NCI-H748 treated with DMSO at 0.1 percent for 48 hours (cell line): ENCODE measurements around the gene ACVRL1.
"Not testable (repeated sequence)": the region's sequence is repeated elsewhere in the genome, so short reads cannot be mapped to it uniquely, and the experiment has no call there.

Experiments
- DNase-seq: peaks from one replicate; lab custom pipeline; 2025; lab: John Stamatoyannopoulos, UW

The ACVRL1 gene

GRCh38 chr12:51874000-51874399, 33.3 kb upstream of the ACVRL1 start:
- no peak for DNase-seq

GRCh38 chr12:51874486-51874885, 32.8 kb upstream of the ACVRL1 start:
- DNase-seq: no peak

GRCh38 chr12:51879102-51879501, 28.2 kb upstream of the ACVRL1 start:
- no peak for DNase-seq

GRCh38 chr12:51883295-51883694, 24.0 kb upstream of the ACVRL1 start:
- DNase-seq: no peak

GRCh38 chr12:51883998-51884675, 23.2 kb upstream of the ACVRL1 start:
- DNase-seq: no peak

- no peak for DNase-seq
Observed at GRCh38 chr12:51884676-51885229, 22.6 kb upstream of the ACVRL1 start.

GRCh38 chr12:51885294-51886020, 21.8 kb upstream of the ACVRL1 start:
- not testable (repeated sequence) for DNase-seq

- no peak for DNase-seq
Observed at GRCh38 chr12:51886021-51886710, 21.1 kb upstream of the ACVRL1 start.

- no peak for DNase-seq
Observed at GRCh38 chr12:51887476-51888315, 19.6 kb upstream of the ACVRL1 start, which contains the start of gene ANKRD33. TSS of gene ANKRD33 (plus strand) at chr12:51888103. CDS start at chr12:51888187, 84 bp downstream.

- DNase-seq: no peak
Observed at GRCh38 chr12:51888316-51889215, 18.7 kb upstream of the ACVRL1 start.

GRCh38 chr12:51889216-51890132, 17.8 kb upstream of the ACVRL1 start:
- no peak for DNase-seq

- no peak for DNase-seq
Observed at GRCh38 chr12:51890133-51890464, 17.2 kb upstream of the ACVRL1 start.

- no peak for DNase-seq
Observed at GRCh38 chr12:51890511-51891171, 16.7 kb upstream of the ACVRL1 start.

- no peak for DNase-seq
Observed at GRCh38 chr12:51891843-51892242, 15.5 kb upstream of the ACVRL1 start.

- DNase-seq: no peak
Observed at GRCh38 chr12:51893786-51894185, 13.5 kb upstream of the ACVRL1 start.

- no peak for DNase-seq
Observed at GRCh38 chr12:51895378-51896135, 11.7 kb upstream of the ACVRL1 start.

GRCh38 chr12:51896236-51896635, 11.1 kb upstream of the ACVRL1 start:
- DNase-seq: no peak

- DNase-seq: no peak
Observed at GRCh38 chr12:51897181-51897580, 10.1 kb upstream of the ACVRL1 start.
